ENCODE results near the gene PNMA8A. TPM values are rescaled to one million over a fixed set of nuclear protein-coding genes. Genes with fewer than 3 reads are reported as not detected.

PNMA8A gene
- total and polyA plus RNA-seq, 2 of the 8 experiments (the other 6 are each of a cell fraction or from before 2014, with no cell fraction given): 10.0 to 22.8 TPM

- no peak overlapping the region for H3K27ac ChIP-seq (ENCODE audit: low read depth, low read length)
- H3K79me2 ChIP-seq (ENCODE audit: control insufficient read depth in 1 of 2, insufficient read depth in 2 of 2, low read length in 2 of 2): no peaks in the 10 kb centered on the region
- H3K56ac ChIP-seq (replicated peaks; ENCODE audit: insufficient read length, low read depth, low read length): no peak overlapping the region
- peak overlapping the region; percentile 71; the same call in 1 of the 2 replicates for H4K8ac ChIP-seq (ENCODE audit: extremely low read depth, insufficient read depth, low read length)
- no peaks in the 10 kb centered on the region for H3K23me2 ChIP-seq (ENCODE audit: low read depth, low read length)
- H3K4ac ChIP-seq (replicated peaks; ENCODE audit: insufficient read length, low read depth, low read length): no peak overlapping the region
- H2BK120ac ChIP-seq (replicated peaks; ENCODE audit: low read depth, low read length): no peak overlapping the region
- H4K5ac ChIP-seq (ENCODE audit: insufficient read length, low read depth, low read length): no peak overlapping the region
- H3K79me1 ChIP-seq (ENCODE audit: low read depth, low read length): no peaks in the 10 kb centered on the region
- H4K91ac ChIP-seq (replicated peaks; ENCODE audit: insufficient read length, low read length): peak overlapping the region; percentile 25
- H4K20me1 ChIP-seq (replicated peaks in 1 of 2; ENCODE audit: control insufficient read depth in 1 of 2, insufficient read depth in 2 of 2, low read length in 2 of 2): no peaks in the 10 kb centered on the region
- POLR2A ChIA-PET (ENCODE audit: partially characterized antibody): interaction anchor here (2.1 kb wide), 1 partner anchor 17 kb away, joined by 4 read pairs; no protein-coding TSS in a partner anchor
- TF ChIP-seq TCF12 (IDR thresholded peaks at IDR 0.05; ENCODE audit: low read depth, low read length) (no peak), YY1 (IDR thresholded peaks at IDR 0.05; ENCODE audit: low read depth, low read length) (peak; percentile 68; the same call in 1 of the 2 replicates), MAX (IDR thresholded peaks at IDR 0.05) (0 out of 2 replicates have a peak, but pooled peaks have one; percentile 35), USF2 (IDR thresholded peaks at IDR 0.05; ENCODE audit: low read length) (peak; percentile 41; the same call in 1 of the 2 replicates)
- TF ChIP-seq, protein P1, sequence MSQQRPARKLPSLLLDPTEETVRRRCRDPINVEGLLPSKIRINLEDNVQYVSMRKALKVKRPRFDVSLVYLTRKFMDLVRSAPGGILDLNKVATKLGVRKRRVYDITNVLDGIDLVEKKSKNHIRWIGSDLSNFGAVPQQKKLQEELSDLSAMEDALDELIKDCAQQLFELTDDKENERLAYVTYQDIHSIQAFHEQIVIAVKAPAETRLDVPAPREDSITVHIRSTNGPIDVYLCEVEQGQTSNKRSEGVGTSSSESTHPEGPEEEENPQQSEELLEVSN (IDR thresholded peaks at IDR 0.05): peak; percentile 60
- no peaks in the 10 kb centered on the region for H3K27me3 ChIP-seq (replicated peaks in 1 of 4; ENCODE audit: control insufficient read depth in 3 of 4, extremely low read depth in 1 of 4, insufficient read depth in 3 of 4, low read length in 3 of 4)
- peak overlapping the region; percentile 86; the same call in 1 of the 2 replicates for H2BK20ac ChIP-seq (ENCODE audit: low read length)
- H2BK12ac ChIP-seq (ENCODE audit: low read depth, low read length): no peak overlapping the region
- CTCF ChIA-PET (ENCODE audit: partially characterized antibody): interaction anchor here (0.8 to 7.8 kb wide), 10 partner anchors 6 to 139 kb away, joined by 3 to 95 read pairs (median 4); no protein-coding TSS in a partner anchor
- H3K9me3 ChIP-seq (ENCODE audit: insufficient read depth in 2 of 2, low read depth in 1 of 2, low read length in 1 of 2): no peaks in the 10 kb centered on the region
- no peak overlapping the region; the same call in 1 of the 2 replicates for H3K18ac ChIP-seq (ENCODE audit: extremely low read depth, low read length)
- no peak overlapping the region for H3K4me3 ChIP-seq (ENCODE audit: extremely low read depth in 1 of 4, insufficient read depth in 2 of 4, low read depth in 3 of 4, low read length in 4 of 4)
- peak overlapping the region; percentile 80 for H2AFZ ChIP-seq (ENCODE audit: low read length)
- H3K23ac ChIP-seq (ENCODE audit: insufficient read length): no peak overlapping the region
- H2BK15ac ChIP-seq (ENCODE audit: low read length): no peak overlapping the region
- no peaks in the 10 kb centered on the region for H3K36me3 ChIP-seq (ENCODE audit: control insufficient read depth in 2 of 4, insufficient read depth in 4 of 4, low read length in 3 of 4)
- no peaks in the 10 kb centered on the region for H3K4me1 ChIP-seq (replicated peaks in 1 of 4; ENCODE audit: control insufficient read depth in 3 of 4, insufficient read depth in 4 of 4, low read length in 3 of 4)
- peak; percentile 39 for FAIRE-seq
- no peak overlapping the region for H3K4me2 ChIP-seq (ENCODE audit: insufficient read depth in 1 of 2, low read depth in 2 of 2, low read length in 2 of 2)
- WGBS, 2 experiments (ENCODE audit: extremely low coverage in 1 of 2, insufficient coverage in 1 of 2, insufficient read length in 1 of 2, insufficient replicate concordance in 2 of 2, low coverage in 1 of 2, low lambda C conversion rate in 2 of 2, missing lambda C conversion rate in 1 of 2): 84% methylated on average over 6 of the region's 6 CpGs; no CpG with 5 or more reads in 1 of the 2 experiments
- H3K9ac ChIP-seq (replicated peaks in 1 of 4; ENCODE audit: extremely low read depth in 1 of 4, low read depth in 3 of 4, low read length in 3 of 4): no peak overlapping the region
- H3K14ac ChIP-seq (ENCODE audit: insufficient read length): no peak overlapping the region
- DNase-seq (ENCODE audit: low read depth in 1 of 2, low spot score in 2 of 2): no peak
- no peak overlapping the region for H2BK5ac ChIP-seq (ENCODE audit: low read depth, low read length)
- no peak overlapping the region for H2AK5ac ChIP-seq (ENCODE audit: low read depth, low read length)
These were observed 49.3 kb upstream of the PNMA8A start for GRCh38 chr19:46520616-46521015.

All from H1 (cell line).